NCI-H128 (cell line): ENCODE measurements around the gene ARF1.

Experiments used
- DNase-seq: peaks from one replicate; lab custom pipeline; 2025; ENCODE audit not compliant: unreplicated experiment; lab: John Stamatoyannopoulos, UW

Gene ARF1

GRCh38 chr1:228082214-228082917 is at the start of gene ARF1:
TSS of gene ARF1 (plus strand) at chr1:228082708. CDS start at chr1:228097115, 14,407 bp downstream.
- DNase-seq, result peak; percentile 87

- DNase-seq, result no peak
Observed at GRCh38 chr1:228033376-228033775, 49.1 kb upstream of the ARF1 start.

- DNase-seq, result no peak
Observed at GRCh38 chr1:228034954-228035837, 47.3 kb upstream of the ARF1 start.

GRCh38 chr1:228035844-228036243 is 46.7 kb upstream of the ARF1 start:
- no peak for DNase-seq

GRCh38 chr1:228036701-228037231 is 45.7 kb upstream of the ARF1 start:
- DNase-seq, result no peak

- DNase-seq, result no peak
Observed at GRCh38 chr1:228037401-228038386, 44.8 kb upstream of the ARF1 start.

GRCh38 chr1:228038387-228039005 is 44.0 kb upstream of the ARF1 start:
- no peak for DNase-seq

- DNase-seq, result no peak
Observed at GRCh38 chr1:228039006-228039903, 43.3 kb upstream of the ARF1 start.

GRCh38 chr1:228039986-228040385 is 42.5 kb upstream of the ARF1 start:
- DNase-seq, result no peak

GRCh38 chr1:228041316-228041715 is 41.2 kb upstream of the ARF1 start:
- DNase-seq, result no peak

- no peak for DNase-seq
Observed at GRCh38 chr1:228042508-228042907, 40.0 kb upstream of the ARF1 start.

GRCh38 chr1:228043281-228043848 is 39.1 kb upstream of the ARF1 start:
- no peak for DNase-seq

- no peak for DNase-seq
Observed at GRCh38 chr1:228044961-228045360, 37.5 kb upstream of the ARF1 start.

GRCh38 chr1:228045405-228045804 is 37.1 kb upstream of the ARF1 start:
- no peak for DNase-seq

GRCh38 chr1:228045871-228046270 is 36.6 kb upstream of the ARF1 start:
- no peak for DNase-seq

GRCh38 chr1:228046421-228047182 is 35.9 kb upstream of the ARF1 start:
- no peak for DNase-seq

- DNase-seq, result no peak
Observed at GRCh38 chr1:228047183-228047466, 35.4 kb upstream of the ARF1 start.

GRCh38 chr1:228048120-228048519 is 34.4 kb upstream of the ARF1 start:
- DNase-seq, result no peak
